SK-MEL-5 (cell line): ENCODE data around the gene SIRT5. TPM values are rescaled to one million over a fixed set of nuclear protein-coding genes. Genes with fewer than 3 reads are reported as not detected.

ENCODE experiments used
- DNase-seq: peaks from one replicate; pipeline ENCODE4 v3.0.0-alpha.2; 2016; ENCODE audit warnings: low read depth, low spot score
- in situ Hi-C: cut with HindIII; loops from 2 replicates; pipeline ENCODE4 v1.10.0; 2016; ENCODE audit warnings: low sequenced_read_pairs, high pct_unique_total_duplicates, low pct_unique_long_range_greater_than_20kb
- polyA plus RNA-seq, 2 experiments: library from polyadenylated mRNA; depleted of rRNA; stranded (reverse); fragments of >200 nt; gene quantifications; 2 replicates each; pipeline ENCODE4 v1.2.3, GENCODE V29; 2015
- total RNA-seq: library from RNA; depleted of rRNA; stranded (reverse); fragments of >200 nt; shearing (Covaris generic); gene quantifications from 2 replicates; pipeline ENCODE4 v1.2.3, GENCODE V29; 2014; rRNA removed

SIRT5 gene
- total RNA-seq: 19.4 and 22.3 TPM in 2 replicates
- polyA plus RNA-seq (2015; cell fraction: cytosol; rRNA removed): 11.1 and 15.3 TPM in 2 replicates
- polyA plus RNA-seq (2015; cell fraction: nucleus; rRNA removed): 30.4 and 38.4 TPM in 2 replicates

DNA sequence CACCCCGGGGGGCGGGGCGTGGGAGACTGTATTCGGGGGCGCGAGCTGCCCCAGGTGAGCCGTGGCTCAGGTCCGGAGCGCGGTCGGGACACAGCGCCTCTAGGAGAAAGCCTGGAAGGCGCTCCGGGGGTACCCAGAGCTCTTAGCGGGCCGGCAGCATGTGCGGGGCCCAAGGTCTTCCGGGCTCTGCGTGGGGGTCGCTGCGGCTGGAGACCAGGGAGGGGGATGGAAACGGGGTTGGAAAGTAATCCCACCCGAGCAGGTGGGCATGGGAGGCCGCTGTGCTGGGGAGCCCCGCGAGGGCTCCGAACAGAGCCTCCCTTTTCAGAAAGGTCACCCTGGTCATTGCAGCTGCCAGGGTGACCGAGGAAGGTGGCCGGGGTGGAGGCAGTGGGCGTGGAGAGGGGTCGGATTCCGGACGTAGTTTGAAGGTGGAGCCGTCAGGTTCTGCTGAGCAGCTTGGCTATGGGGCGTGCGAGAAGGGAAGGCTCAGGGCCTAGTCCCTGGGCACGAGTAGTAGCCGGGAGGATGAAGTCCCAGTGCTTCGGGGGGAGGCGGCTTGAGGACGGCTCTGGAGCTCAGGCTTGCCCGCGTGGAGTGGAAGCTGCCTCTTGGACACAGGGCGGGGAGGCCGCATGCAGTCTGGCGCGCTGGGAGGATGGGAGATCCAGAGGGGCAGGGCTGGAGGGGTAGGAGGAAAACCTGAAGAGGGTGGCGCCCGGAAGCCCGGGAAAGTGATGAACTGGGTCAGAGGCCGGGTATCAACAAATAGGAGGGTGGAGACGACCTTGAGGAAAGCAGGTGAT, at the start of gene SIRT5:
TSS of gene SIRT5 (plus strand) at position 31 of the 806 bp plus-strand sequence. CDS start 9,510 bp downstream, outside the sequence.
- in situ Hi-C loops: no loop called here
- DNase-seq: peak; percentile 95

DNA sequence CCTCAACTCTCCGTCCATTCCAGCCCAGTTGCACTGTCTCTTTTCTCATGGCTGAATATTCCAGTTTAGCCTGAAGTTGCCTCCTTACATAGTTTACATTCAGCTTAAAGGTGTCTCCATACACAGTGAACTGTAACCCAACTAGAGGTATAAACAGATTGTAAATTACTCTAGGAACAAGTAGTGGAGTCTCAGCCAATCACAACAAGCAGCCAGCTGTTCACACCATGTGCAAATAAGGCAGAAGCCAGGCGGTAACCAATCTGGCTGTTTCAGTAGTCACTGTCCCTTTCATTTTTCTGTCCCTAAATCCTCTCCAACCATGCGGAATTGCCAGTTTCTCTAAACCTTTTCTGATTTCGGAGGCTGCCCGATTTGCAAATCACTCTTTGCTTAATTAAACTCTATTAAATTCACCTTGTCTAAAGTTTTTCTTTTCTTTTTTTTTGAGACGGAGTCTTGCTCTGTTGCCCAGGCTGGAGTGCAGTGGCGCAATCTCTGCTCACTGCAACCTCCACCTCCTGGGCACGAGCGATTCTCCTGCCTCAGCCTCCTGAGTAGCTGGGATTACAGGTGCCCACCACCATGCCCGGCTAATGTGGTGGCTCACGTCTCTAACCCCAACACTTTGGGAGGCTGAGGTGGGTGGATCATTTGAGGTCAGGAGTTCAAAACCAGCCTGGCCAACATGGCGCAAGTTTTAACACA, 49.4 kb upstream of the SIRT5 start:
- in situ Hi-C loops: no loop called here
- no peak for DNase-seq

DNA sequence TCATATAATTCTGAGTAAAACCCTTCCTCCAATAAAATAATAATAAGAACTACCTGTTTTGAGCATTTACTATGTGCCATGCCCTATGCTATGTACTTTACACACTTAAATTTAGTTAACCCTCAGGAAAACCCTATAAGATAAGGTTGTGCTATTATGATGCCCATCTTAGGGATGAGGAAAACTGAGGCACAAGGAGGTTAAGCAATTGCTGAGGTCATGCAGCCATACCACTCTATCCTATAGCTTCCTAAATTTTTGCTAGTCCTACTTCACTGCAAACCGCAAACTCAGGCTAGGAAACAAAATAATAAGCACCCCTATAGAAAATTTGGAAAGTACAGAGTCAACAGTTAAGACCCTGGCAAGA, 48.1 kb upstream of the SIRT5 start:
- DNase-seq: no peak
- in situ Hi-C loops: no loop called here

DNA sequence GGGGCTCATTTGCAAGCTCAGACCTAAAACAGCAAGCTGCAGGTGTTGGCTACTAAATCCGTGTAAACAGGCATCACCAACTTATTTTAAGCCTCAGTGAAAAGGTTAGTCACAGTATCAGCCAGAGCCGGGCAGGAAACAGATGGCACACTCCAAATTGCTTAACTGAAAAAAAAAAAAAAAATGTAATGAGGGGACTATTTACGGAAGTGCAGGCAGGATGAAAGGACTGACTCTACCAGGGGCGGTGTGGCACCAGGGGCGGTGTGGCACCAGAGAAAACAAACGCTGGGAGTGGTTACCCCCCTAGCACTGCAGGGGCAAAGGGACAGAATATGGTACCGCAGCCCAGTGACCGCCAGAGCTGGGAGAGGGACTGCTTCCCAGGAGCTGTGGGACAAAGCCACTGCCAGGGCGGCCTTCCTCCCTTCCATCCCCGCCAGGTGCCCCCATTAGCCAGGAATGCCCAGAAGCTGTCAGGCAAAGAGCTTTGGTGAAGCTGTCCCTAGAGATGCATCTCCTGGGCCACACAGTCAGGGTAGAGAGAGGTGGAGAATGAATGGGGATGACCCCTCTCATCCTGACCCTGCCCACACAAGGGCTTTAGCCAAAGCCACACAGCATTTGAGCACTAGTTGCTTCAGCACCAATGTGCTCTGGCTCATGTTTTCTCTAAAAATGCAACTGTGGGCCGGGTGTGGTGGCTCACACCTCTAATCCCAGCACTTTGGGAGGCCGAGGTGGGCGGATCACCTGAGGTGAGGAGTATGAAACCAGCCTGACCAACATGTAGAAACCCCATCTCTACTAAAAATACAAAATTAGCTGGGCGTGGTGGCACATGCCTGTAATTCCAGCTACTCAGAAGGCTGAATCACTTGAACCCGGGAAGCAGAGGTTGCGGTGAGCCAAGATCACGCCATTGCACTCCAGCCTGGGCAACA, 47.4 kb upstream of the SIRT5 start:
- no peak for DNase-seq
- in situ Hi-C loops: no loop called here

DNA sequence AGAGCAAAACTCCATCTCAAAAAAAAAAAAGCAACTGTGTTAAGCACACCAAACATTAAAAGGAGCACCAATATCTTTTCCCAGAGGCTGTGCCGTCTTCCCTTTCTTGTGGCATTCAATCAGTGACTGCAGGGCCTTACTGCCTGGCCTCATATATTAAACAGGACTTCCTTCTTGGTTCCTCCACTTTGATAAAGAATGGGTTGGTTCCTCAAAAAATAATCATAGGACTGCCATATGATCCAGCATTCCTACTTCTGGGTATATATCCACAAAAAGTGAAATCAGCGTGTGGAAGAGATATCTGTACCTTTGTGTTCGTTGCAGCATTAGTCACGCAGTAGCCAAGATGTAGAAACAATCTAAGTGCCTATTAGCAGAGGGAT, 46.7 kb upstream of the SIRT5 start:
- DNase-seq: no peak
- in situ Hi-C loops: no loop called here

DNA sequence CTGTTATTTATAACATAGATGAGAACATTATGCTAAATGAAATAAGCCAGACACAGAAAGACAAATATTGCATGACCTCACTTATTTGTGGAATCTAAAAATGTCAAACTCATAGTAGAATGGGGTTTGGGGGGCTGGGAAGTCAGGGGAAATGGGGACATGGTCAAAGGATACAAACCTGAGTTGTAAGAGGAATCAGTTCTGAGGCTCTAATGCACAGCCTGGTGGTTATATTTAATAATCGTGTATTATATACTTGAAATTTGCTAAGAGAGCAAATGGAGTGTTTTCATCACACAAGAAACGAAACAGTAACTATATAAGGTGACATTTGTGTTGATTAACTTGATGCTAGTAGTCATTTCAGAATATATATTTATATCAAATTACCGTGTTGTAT, 46.2 kb upstream of the SIRT5 start:
- DNase-seq: no peak
- in situ Hi-C loops: no loop called here

DNA sequence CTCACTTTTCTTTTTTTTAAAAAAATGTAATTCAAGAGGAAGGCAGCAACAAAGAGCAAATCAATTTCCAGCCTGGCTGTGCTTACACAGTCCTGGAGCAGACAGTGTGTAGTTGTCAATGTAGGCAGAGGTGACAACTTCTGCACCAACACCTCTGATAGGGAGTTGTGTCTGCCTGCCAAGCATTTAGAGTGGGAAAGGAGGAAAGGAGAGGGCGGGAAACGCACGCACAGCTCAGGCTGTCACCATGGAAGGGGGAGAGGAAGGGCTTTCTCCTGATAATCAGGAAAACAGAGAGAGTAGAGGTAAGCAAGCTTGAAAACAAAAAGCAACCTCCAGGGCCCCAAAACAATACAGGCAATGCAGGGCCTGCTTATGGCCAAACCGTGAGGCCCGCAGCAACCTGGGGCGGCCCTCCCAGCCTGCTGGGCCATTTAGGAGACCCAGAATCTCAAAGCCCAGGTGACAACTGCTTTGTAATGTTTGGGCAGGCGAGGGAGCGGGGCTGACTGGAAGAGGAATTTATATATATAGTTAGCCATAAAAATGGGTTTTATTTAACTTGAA, 45.5 kb upstream of the SIRT5 start:
- in situ Hi-C loops: no loop called here
- no peak for DNase-seq

DNA sequence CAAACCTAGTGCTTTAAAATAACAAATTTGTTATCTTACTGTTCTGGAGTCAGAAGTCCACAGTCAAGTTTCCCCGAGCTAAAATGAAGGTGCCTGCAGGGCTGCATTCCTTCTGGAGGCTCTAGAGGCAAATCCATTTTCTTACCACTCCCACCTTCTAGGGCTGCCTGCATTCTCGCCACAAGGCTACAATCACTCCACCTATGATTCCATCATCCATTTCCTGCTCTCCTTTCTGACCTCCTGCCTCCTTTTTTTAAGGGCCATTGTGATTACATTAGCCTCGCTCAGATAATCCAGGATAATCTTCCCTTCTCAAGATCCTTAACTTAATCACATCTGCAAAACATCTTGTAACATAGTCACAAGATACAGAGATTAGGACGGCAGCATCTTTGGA, 42.4 kb upstream of the SIRT5 start:
- in situ Hi-C loops: no loop called here
- DNase-seq: no peak

DNA sequence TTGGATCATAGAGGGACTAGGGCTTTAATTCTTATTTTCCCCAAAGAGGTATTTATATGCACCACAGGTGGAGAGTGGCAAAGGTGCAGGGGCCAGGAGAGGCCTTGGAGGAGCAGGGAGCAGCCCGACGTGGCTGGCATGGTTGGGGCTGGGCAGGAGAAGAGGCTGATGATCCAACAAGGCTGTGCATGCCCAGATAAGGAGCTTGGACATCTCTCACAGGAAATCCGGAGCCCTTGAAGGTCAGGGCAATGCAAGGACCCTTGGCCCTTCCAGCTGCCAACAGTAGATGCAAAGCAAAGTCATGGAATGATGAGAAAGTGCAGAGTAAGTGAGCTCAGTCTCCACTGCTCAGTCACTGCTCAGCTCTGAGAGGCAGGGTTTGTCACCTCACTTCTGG, 39.9 kb upstream of the SIRT5 start:
- no peak for DNase-seq
- in situ Hi-C loops: no loop called here

DNA sequence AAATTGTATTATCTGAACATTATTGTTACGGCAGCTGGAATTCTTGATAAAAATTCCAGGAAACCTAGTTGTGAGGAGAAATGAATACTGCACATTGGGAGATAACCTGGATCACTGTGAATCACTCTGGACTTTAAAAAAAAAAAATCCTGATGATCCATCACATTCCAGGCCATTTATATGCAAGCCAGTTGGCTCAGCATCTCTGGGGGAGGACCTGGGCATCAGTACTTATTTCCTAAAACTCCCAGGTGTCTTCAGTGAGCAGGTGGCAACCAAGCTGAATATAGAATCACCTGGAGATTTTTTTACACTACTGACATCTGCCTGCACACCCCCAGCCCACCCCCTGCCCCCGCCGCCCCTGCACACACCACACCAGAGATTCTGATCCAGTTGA, 39.1 kb upstream of the SIRT5 start:
- in situ Hi-C loops: no loop called here

DNA sequence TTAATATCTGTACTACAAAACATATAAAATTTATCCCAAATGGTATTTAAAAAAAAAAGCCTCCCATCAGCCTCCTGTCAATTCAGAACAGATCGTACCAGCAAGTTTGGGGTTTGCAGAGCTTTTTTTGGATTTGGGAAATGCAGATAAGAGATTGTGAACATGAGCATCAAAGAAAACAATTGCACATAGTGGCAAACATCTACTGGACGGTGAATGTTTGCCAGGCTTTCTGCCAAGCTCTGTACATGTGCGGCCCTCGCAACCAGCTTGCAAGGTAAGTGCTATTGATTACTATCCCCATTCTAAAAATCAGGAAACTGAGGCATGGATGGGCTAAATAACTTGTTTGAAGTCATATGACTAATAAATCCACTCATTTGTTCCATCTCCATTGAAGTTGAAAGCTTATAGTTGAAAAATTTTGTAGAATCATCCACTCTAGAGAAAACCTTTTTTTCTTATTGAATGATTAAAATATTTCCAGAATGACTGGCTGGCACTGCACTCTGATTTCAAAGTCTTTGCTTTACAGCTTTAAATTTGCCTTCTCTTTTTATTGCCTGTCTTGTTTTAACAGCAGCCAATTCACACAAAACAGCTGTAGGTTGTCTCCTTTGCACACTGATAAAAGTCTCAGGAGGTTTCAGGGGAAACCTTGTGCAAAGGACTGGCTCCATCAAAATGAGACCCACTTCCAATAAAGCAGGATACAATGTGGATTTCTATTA, 37.4 kb upstream of the SIRT5 start:
- DNase-seq: no peak
- in situ Hi-C loops: no loop called here

More for the DNA sequence above, 39.1 kb upstream of the SIRT5 start:
- DNase-seq: no peak

DNA sequence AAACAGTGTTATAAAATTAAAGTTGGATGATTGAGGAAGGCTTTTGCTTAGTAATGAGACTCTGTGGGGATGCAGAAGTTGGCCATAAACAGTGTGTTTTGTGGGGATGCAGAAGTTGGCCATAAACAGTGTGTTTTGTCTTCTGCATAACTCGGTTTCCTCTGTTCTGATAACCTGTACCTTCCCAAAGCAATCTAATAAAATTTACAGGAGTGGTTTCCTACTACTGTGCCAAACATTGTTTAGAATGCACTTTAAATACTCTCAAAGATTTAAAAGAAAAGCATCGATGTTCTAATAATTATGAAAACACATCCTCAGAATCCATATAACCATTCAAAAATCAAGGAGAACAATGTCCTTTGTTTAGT, 36.9 kb upstream of the SIRT5 start:
- in situ Hi-C loops: no loop called here
- no peak for DNase-seq

DNA sequence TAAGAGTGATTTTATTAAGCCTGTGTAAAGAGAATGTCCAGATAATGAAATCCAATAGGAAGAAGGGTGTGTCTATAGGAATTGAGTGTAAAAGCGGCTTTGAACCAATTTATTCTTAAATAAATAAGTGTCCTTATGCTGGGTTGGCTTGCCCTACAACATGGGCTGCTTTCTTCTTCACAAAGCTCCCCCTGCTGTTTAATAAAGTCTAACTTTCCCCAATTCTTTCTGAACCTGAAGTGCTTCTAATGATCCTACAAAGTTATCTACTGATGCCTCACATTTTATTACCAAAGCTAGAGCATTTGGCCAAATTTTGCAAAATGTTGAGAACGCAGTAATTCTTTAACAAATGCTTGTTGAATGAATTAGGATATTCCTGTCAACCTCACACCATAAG, 36.3 kb upstream of the SIRT5 start:
- peak; percentile 84 for DNase-seq
- in situ Hi-C loops: no loop called here

DNA sequence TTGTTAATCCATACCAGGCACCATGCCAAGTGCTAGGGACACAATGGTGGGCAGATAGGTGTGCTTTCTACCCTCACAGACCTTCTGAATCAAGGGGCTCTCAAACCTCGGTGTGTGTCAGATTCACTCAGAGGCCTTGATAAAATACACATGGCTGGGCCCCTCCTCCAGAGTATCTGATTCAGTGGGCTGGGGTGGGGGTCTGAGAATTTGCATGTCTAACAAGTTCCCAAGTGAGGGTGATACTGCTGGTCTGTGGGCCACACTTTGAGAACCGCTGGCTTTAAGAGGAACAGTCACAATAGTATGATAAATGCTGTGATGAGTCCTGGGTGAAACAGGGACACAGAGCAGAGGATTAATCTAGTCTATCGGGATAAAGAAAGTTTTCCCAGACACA, 35.8 kb upstream of the SIRT5 start:
- in situ Hi-C loops: no loop called here
- DNase-seq: no peak

DNA sequence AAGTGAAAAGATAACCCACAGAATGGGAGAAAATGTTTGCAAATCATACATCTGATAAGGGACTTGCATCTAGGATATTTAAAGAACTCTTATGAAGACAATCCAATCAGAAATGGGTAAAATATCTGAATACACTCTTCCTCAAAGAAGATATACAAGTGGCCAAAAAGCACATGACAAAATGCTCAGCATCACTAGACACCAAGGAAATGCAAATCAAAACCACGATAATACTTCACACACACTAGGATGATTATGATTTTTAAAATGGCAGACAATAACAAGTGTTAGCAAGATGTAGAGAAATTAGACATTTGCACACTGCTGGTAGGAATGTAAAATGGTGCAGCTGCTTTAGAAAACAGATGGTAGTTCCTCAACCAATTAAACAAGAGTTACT, 34.8 kb upstream of the SIRT5 start:
- in situ Hi-C loops: no loop called here
- DNase-seq: no peak

DNA sequence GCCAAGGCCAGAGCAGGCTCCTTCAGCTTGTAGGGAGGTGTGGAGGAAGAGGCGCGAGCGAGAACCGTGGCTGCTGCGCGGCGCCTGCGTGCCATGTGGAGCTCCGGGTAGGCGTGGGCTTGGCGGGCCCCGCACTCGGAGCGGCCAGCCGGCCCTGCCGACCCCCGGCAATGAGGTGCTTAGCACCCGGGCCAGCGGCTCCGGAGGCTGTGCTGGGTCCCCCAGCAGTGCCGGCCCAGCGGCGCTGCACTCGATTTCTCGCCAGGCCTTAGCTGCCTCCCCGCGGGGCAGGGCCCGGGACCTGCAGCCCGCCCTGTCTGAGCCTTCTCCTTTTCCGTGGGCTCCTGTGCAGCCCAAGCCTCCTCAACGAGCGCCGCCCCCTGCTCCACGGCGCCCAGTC, 32.9 kb upstream of the SIRT5 start:
- in situ Hi-C loops: no loop called here
- DNase-seq: no peak
